ENCODE results near the gene GFI1. TPM values are rescaled to one million over a fixed set of nuclear protein-coding genes. Genes with fewer than 3 reads are reported as not detected.

The GFI1 gene
- total and polyA plus RNA-seq, 2 experiments from 2014 or later: 0.10 TPM; not detected in 1

GRCh38 chr1:92500552-92500951 is 13.8 kb upstream of the GFI1 start:
- Histone ChIP-seq H4K20me1 (ENCODE audit: insufficient read depth, poor library complexity, severe bottlenecking) (no peaks in the 10 kb centered on the region), H3K27me3 (no peaks in the 10 kb centered on the region), H3K9me2 (replicated peaks; ENCODE audit: insufficient read depth) (no peaks in the 10 kb centered on the region), H3K36me3 (replicated peaks; ENCODE audit: insufficient read depth, low read depth) (no peaks in the 10 kb centered on the region), H3K27ac (no peak overlapping the region), H2AFZ (no peak overlapping the region), H3K79me2 (no peaks in the 10 kb centered on the region), H3K4me2 (no peak overlapping the region), H3K4me1 (ENCODE audit: insufficient read depth) (no peaks in the 10 kb centered on the region), H3K9me3 (ENCODE audit: low read depth) (no peaks in the 10 kb centered on the region), H3K4me3 (no peak overlapping the region)
- DNase-seq (ENCODE audit: low spot score): no peak
- no peak for TF ChIP-seq EZH2 (IDR thresholded peaks at IDR 0.05; ENCODE audit: borderline replicate concordance)
- no peak for TF ChIP-seq EZH2phosphoT487 (IDR thresholded peaks at IDR 0.05; ENCODE audit: low read depth, severe bottlenecking, unreplicated experiment)
- no peak for TF ChIP-seq CTCF (IDR thresholded peaks at IDR 0.05; ENCODE audit: poor library complexity)
- WGBS (ENCODE audit: low lambda C conversion rate, missing lambda C conversion rate): 69% methylated on average over 1 of the region's 1 CpG

GRCh38 chr1:92495392-92496063 is 8.8 kb upstream of the GFI1 start:
- TF ChIP-seq CTCF (IDR thresholded peaks at IDR 0.05; ENCODE audit: poor library complexity): no peak
- TF ChIP-seq EZH2 (IDR thresholded peaks at IDR 0.05; ENCODE audit: borderline replicate concordance): no peak
- no peak for TF ChIP-seq EZH2phosphoT487 (IDR thresholded peaks at IDR 0.05; ENCODE audit: low read depth, severe bottlenecking, unreplicated experiment)
- DNase-seq (ENCODE audit: low spot score): no peak
- Histone ChIP-seq H3K9me3 (ENCODE audit: low read depth) (no peaks in the 10 kb centered on the region), H3K27me3 (peaks cover 18% of the 10 kb centered on the region), H3K9me2 (replicated peaks; ENCODE audit: insufficient read depth) (no peaks in the 10 kb centered on the region), H3K79me2 (no peaks in the 10 kb centered on the region), H4K20me1 (ENCODE audit: insufficient read depth, poor library complexity, severe bottlenecking) (no peaks in the 10 kb centered on the region), H3K27ac (no peak overlapping the region), H3K36me3 (replicated peaks; ENCODE audit: insufficient read depth, low read depth) (no peaks in the 10 kb centered on the region), H2AFZ (no peak overlapping the region), H3K4me3 (no peak overlapping the region), H3K4me1 (ENCODE audit: insufficient read depth) (no peaks in the 10 kb centered on the region), H3K4me2 (no peak overlapping the region)
- 74% methylated on average over 2 of the region's 2 CpGs for WGBS (ENCODE audit: low lambda C conversion rate, missing lambda C conversion rate)

DNA sequence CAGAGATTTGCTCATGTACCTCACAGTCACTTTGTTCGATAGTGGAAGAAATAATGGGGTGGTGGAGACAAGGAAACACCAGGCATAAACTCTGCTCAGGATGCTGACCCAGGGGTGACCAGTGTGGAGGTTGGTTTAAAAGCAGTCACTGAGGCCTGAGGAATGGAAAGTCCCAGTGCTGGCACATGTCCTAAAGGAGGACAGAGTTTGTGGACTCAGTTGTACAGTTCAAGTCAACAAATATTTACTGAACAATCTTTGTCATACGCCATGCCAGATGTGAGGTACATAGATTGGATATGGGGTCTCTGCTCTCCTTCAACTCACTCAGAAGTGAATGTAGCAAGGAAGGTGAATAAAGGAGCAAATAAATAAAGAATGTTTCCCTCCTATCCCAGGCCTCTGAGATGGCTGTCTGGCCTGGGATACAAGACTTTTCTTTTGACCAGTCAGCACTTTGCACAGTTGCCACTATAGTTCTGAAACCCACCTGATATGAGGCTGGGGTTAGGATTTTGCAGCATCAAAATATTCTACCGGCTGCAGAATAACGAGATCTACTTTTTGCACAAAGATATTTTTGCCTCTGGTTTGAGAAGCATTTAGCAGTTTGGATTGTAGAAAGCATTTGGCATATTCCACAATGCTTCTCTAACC is 7.9 kb upstream of the GFI1 start:
- H3K27ac ChIP-seq: no peak overlapping the region
- no peak for DNase-seq (ENCODE audit: low spot score)
- no peak overlapping the region for H3K4me2 ChIP-seq
- no peak for TF ChIP-seq EZH2 (IDR thresholded peaks at IDR 0.05; ENCODE audit: borderline replicate concordance)
- TF ChIP-seq EZH2phosphoT487 (IDR thresholded peaks at IDR 0.05; ENCODE audit: low read depth, severe bottlenecking, unreplicated experiment): no peak
- no peak for TF ChIP-seq CTCF (IDR thresholded peaks at IDR 0.05; ENCODE audit: poor library complexity)
- no peaks in the 10 kb centered on the region for H3K79me2 ChIP-seq
- H3K4me3 ChIP-seq: no peak overlapping the region
- H3K9me2 ChIP-seq (replicated peaks; ENCODE audit: insufficient read depth): no peaks in the 10 kb centered on the region
- H3K27me3 ChIP-seq: peaks cover 24% of the 10 kb centered on the region
- H3K36me3 ChIP-seq (replicated peaks; ENCODE audit: insufficient read depth, low read depth): no peaks in the 10 kb centered on the region
- WGBS (ENCODE audit: low lambda C conversion rate, missing lambda C conversion rate): 89% methylated on average over 4 of the region's 4 CpGs
- H4K20me1 ChIP-seq (ENCODE audit: insufficient read depth, poor library complexity, severe bottlenecking): no peaks in the 10 kb centered on the region
- H3K4me1 ChIP-seq (ENCODE audit: insufficient read depth): no peaks in the 10 kb centered on the region
- no peak overlapping the region for H2AFZ ChIP-seq
- H3K9me3 ChIP-seq (ENCODE audit: low read depth): no peaks in the 10 kb centered on the region
